Colonic mucosa (tissue), 4 donors: ENCODE data around the gene SPECC1L. TPM values are rescaled to one million over a fixed set of nuclear protein-coding genes. Genes with fewer than 3 reads are reported as not detected.

Source experiments
- DNase-seq: peaks from one replicate; pipeline ENCODE4 v3.0.0-alpha.2; 2020
- H3K27ac ChIP-seq: fragments of 200-600 bp; one replicate; pipeline ENCODE4 v1.8.0; 2021
- H3K27me3 ChIP-seq: fragments of 200-600 bp; one replicate; pipeline ENCODE4 v1.8.0; 2021
- H3K36me3 ChIP-seq: fragments of 200-600 bp; one replicate; pipeline ENCODE4 v1.8.0; 2021
- H3K4me1 ChIP-seq: fragments of 200-600 bp; one replicate; pipeline ENCODE4 v1.8.0; 2021; ENCODE audit warnings: mild to moderate bottlenecking
- H3K4me3 ChIP-seq: fragments of 200-600 bp; one replicate; pipeline ENCODE4 v1.8.0; 2021
- H3K9ac ChIP-seq, 2 donors: one replicate each; pipeline ENCODE4 v1.7.0; 2013; ENCODE audit warnings: control low read depth in 2 of 2, low read depth in 2 of 2, low read length in 2 of 2
- H3K9me3 ChIP-seq: fragments of 200-600 bp; one replicate; pipeline ENCODE4 v1.8.0; 2021
- CTCF ChIP-seq: fragments of 200-600 bp; IDR thresholded peaks from one replicate; pipeline ENCODE4 v1.8.0; 2022; ENCODE audit warnings: antibody characterized with exemption, mild to moderate bottlenecking
- intact Hi-C: fragments of 100-400 bp; cut with DNase I; formaldehyde crosslinking; loops from one replicate; pipeline ENCODE4 v1.14.1; 2022
- total RNA-seq, 2 donors: library from RNA; stranded (reverse); fragmentation: NEBNext Ultra II Directional in 1 of 2; extraction: Animal tissue kit (Norgen Biotek cat#: 25700) in 1 of 2; gene quantifications; one replicate each; pipeline ENCODE4 v1.2.1, GENCODE V29; 2021
- donor health status: healthy.
- donor health status: DM: no; HTN: no; CAD: no.
- donor health status: DM: no; HTN: no; CAD: no.

The SPECC1L gene
- total RNA-seq, 2 donors from 2014 or later = 45.3 to 55.3 TPM

GRCh38 chr22:24323233-24323632, 52.6 kb downstream of the SPECC1L start:
- no peak for DNase-seq
- Histone ChIP-seq H3K27me3 (no peaks in the 10 kb centered on the region), H3K27ac (no peak overlapping the region), H3K4me1 (no peaks in the 10 kb centered on the region), H3K9me3 (no peaks in the 10 kb centered on the region), H3K4me3 (no peak overlapping the region), H3K36me3 (no peaks in the 10 kb centered on the region), H3K9ac (no peak overlapping the region)
- intact Hi-C loops = no loop called here
- no peak for TF ChIP-seq CTCF

- no peaks in the 10 kb centered on the region for H3K27me3 ChIP-seq
- H3K9me3 ChIP-seq = no peaks in the 10 kb centered on the region
- intact Hi-C loops = no loop called here
- no peak for DNase-seq
- no peak overlapping the region for H3K4me3 ChIP-seq
- no peak overlapping the region for H3K9ac ChIP-seq
- H3K4me1 ChIP-seq = no peaks in the 10 kb centered on the region
- H3K36me3 ChIP-seq = no peaks in the 10 kb centered on the region
- TF ChIP-seq CTCF = no peak
- H3K27ac ChIP-seq = no peak overlapping the region
Observed at GRCh38 chr22:24323695-24324094, 53.1 kb downstream of the SPECC1L start.

- no peaks in the 10 kb centered on the region for H3K36me3 ChIP-seq
- TF ChIP-seq CTCF = no peak
- H3K9ac ChIP-seq = no peak overlapping the region
- no peak for DNase-seq
- no peaks in the 10 kb centered on the region for H3K4me1 ChIP-seq
- intact Hi-C loops = no loop called here
- no peak overlapping the region for H3K4me3 ChIP-seq
- no peaks in the 10 kb centered on the region for H3K27me3 ChIP-seq
- H3K9me3 ChIP-seq = no peaks in the 10 kb centered on the region
- no peak overlapping the region for H3K27ac ChIP-seq
Observed at GRCh38 chr22:24324137-24324536, 53.5 kb downstream of the SPECC1L start.

GRCh38 chr22:24325105-24325757, 54.6 kb downstream of the SPECC1L start:
- no peaks in the 10 kb centered on the region for H3K4me1 ChIP-seq
- DNase-seq = peak; percentile 34
- intact Hi-C loops = loop anchor here (5.0 kb wide), 1 partner anchor 197 kb away; no protein-coding TSS in a partner anchor
- H3K9ac ChIP-seq = no peak overlapping the region
- no peaks in the 10 kb centered on the region for H3K9me3 ChIP-seq
- H3K4me3 ChIP-seq = no peak overlapping the region
- TF ChIP-seq CTCF = peak; percentile 40
- no peaks in the 10 kb centered on the region for H3K36me3 ChIP-seq
- H3K27me3 ChIP-seq = no peaks in the 10 kb centered on the region
- no peak overlapping the region for H3K27ac ChIP-seq

- Histone ChIP-seq H3K27me3 (no peaks in the 10 kb centered on the region), H3K36me3 (no peaks in the 10 kb centered on the region), H3K9me3 (no peaks in the 10 kb centered on the region), H3K27ac (no peak overlapping the region), H3K9ac (no peak overlapping the region), H3K4me3 (no peak overlapping the region), H3K4me1 (no peaks in the 10 kb centered on the region)
- no peak for DNase-seq
- intact Hi-C loops = loop anchor here (5.0 kb wide), 1 partner anchor 196 kb away; no protein-coding TSS in a partner anchor
- no peak for TF ChIP-seq CTCF
Observed at GRCh38 chr22:24326266-24326665, 55.6 kb downstream of the SPECC1L start.
